AG09319 (cell line): ENCODE results near the gene ANKS3.

Source experiments
- DNase-seq: peaks from one replicate; pipeline ENCODE4 v3.0.0-alpha.2; 2010; ENCODE audit warnings: low read depth; ENCODE audit errors: extremely low read depth
- TF ChIP-seq, protein P1 (sequence below): IDR thresholded peaks from 2 replicates; pipeline ENCODE4 v1.5.1; 2011; ENCODE audit warnings: low read depth, mild to moderate bottlenecking, inconsistent platforms, low read length, moderate library complexity

ANKS3 gene

GRCh38 chr16:4723071-4723767 is 10.9 kb downstream of the ANKS3 start:
- TF ChIP-seq, protein P1, sequence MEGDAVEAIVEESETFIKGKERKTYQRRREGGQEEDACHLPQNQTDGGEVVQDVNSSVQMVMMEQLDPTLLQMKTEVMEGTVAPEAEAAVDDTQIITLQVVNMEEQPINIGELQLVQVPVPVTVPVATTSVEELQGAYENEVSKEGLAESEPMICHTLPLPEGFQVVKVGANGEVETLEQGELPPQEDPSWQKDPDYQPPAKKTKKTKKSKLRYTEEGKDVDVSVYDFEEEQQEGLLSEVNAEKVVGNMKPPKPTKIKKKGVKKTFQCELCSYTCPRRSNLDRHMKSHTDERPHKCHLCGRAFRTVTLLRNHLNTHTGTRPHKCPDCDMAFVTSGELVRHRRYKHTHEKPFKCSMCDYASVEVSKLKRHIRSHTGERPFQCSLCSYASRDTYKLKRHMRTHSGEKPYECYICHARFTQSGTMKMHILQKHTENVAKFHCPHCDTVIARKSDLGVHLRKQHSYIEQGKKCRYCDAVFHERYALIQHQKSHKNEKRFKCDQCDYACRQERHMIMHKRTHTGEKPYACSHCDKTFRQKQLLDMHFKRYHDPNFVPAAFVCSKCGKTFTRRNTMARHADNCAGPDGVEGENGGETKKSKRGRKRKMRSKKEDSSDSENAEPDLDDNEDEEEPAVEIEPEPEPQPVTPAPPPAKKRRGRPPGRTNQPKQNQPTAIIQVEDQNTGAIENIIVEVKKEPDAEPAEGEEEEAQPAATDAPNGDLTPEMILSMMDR: no peak

DNA sequence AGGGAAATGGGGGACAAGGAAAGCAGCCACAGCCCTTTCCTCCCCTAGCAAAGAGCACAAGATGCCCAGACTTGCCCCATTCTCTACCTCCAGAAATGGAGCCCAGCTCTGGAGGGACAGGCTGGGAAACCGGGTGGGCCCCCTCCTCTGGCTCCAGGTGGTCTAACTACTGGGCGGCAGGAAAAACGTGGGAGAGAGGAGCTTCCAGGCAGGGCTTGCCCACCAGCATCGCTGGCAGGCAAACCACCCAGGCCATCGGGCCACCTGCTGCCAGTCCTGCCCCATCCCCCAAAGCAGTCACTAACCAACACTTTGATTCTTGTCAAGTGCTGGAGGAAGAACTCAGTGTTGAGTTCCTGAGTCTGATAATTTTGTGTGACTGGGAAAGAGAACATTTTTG is 15.6 kb downstream of the ANKS3 start:
- DNase-seq: no peak
- TF ChIP-seq, protein P1: no peak

More at GRCh38 chr16:4723071-4723767, 10.9 kb downstream of the ANKS3 start:
- no peak for DNase-seq

DNA sequence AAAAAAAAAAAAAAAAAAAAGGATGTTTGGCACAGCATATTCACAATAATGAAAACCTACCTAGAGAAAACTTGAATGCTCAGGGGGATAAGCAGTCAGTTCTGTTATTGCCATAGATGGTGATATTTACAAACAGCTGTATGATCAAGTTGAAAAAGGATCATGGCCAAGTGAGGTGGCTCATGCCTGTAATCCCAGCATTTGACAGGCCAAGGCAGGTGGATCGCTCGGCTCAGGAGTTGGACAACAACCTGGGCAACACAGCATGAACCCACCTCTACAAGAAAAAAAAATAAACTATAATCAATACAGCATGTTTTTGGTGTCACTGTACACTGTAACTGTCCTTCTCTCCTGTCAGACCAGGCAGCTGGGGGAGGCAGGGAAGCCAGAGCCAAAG is 19.1 kb downstream of the ANKS3 start:
- TF ChIP-seq, protein P1: no peak

GRCh38 chr16:4713663-4714501 is 20.2 kb downstream of the ANKS3 start:
- TF ChIP-seq, protein P1: no peak
- no peak for DNase-seq

More for the DNA sequence above, 19.1 kb downstream of the ANKS3 start:
- DNase-seq: no peak

- no peak for DNase-seq
- TF ChIP-seq, protein P1: no peak
Observed at GRCh38 chr16:4709481-4709880, 24.6 kb downstream of the ANKS3 start.

GRCh38 chr16:4706871-4707270 is 27.2 kb downstream of the ANKS3 start:
- TF ChIP-seq, protein P1: no peak
- no peak for DNase-seq

- TF ChIP-seq, protein P1: no peak
Observed at GRCh38 chr16:4704913-4705312, 29.2 kb downstream of the ANKS3 start.

More at GRCh38 chr16:4704913-4705312, 29.2 kb downstream of the ANKS3 start:
- no peak for DNase-seq
